NCI-H1105 (cell line): ENCODE data around the gene SLC6A1.

Experiments
- DNase-seq: peaks from one replicate; lab custom pipeline; 2025; lab: John Stamatoyannopoulos, UW

Gene SLC6A1

GRCh38 chr3:10993729-10994065 is 1.1 kb downstream of the SLC6A1 start:
- no peak for DNase-seq

GRCh38 chr3:10994306-10994705 is 1.8 kb downstream of the SLC6A1 start:
- DNase-seq: no peak

- no peak for DNase-seq
Measured at GRCh38 chr3:10995871-10996270, 3.3 kb downstream of the SLC6A1 start.

- no peak for DNase-seq
Measured at GRCh38 chr3:10996345-10997013, 3.9 kb downstream of the SLC6A1 start.

- DNase-seq: no peak
Measured at GRCh38 chr3:10997196-10997595, 4.6 kb downstream of the SLC6A1 start.

- no peak for DNase-seq
Measured at GRCh38 chr3:10998542-10998941, 6.0 kb downstream of the SLC6A1 start.

GRCh38 chr3:10999221-11000107 is 6.9 kb downstream of the SLC6A1 start:
- DNase-seq: no peak

GRCh38 chr3:11000528-11000927 is 8.0 kb downstream of the SLC6A1 start:
- DNase-seq: no peak

- no peak for DNase-seq
Measured at GRCh38 chr3:11001020-11001657, 8.6 kb downstream of the SLC6A1 start.

GRCh38 chr3:11001658-11002021 is 9.1 kb downstream of the SLC6A1 start:
- DNase-seq: no peak

- DNase-seq: no peak
Measured at GRCh38 chr3:11002371-11002807, 9.8 kb downstream of the SLC6A1 start.

- DNase-seq: no peak
Measured at GRCh38 chr3:11004563-11004962, 12.0 kb downstream of the SLC6A1 start.

- DNase-seq: no peak
Measured at GRCh38 chr3:11005686-11006256, 13.2 kb downstream of the SLC6A1 start.

GRCh38 chr3:11006986-11007933 is 14.7 kb downstream of the SLC6A1 start:
- DNase-seq: no peak

- DNase-seq: no peak
Measured at GRCh38 chr3:11009898-11010297, 17.4 kb downstream of the SLC6A1 start.

GRCh38 chr3:11010426-11011165 is 18.0 kb downstream of the SLC6A1 start:
- no peak for DNase-seq

GRCh38 chr3:11014253-11014652 is 21.7 kb downstream of the SLC6A1 start:
- DNase-seq: no peak

- DNase-seq: no peak
Measured at GRCh38 chr3:11014752-11015151, 22.2 kb downstream of the SLC6A1 start.

- DNase-seq: no peak
Measured at GRCh38 chr3:11015369-11015768, 22.8 kb downstream of the SLC6A1 start.

GRCh38 chr3:11016727-11017126 is 24.2 kb downstream of the SLC6A1 start:
- DNase-seq: no peak
